DOHH2 (cell line): ENCODE data around the gene OR4K2.

ENCODE experiments used
- H3F3A ChIP-seq: fragments of 200-600 bp; sonication (generic), shearing (Covaris generic); 2 replicates; pipeline ENCODE4 v1.6.0; 2016; ENCODE audit warnings: antibody characterized with exemption, mild to moderate bottlenecking; ENCODE audit not compliant: control insufficient read depth, insufficient read depth
- H3K27ac ChIP-seq: fragments of 200-600 bp; sonication (generic); 2 replicates; pipeline ENCODE4 v1.5.1; 2014; ENCODE audit warnings: low read depth, mild to moderate bottlenecking, low read length, moderate library complexity
- H3K27me3 ChIP-seq: fragments of 200-600 bp; sonication (generic); 2 replicates; pipeline ENCODE4 v1.6.1; 2014; ENCODE audit warnings: mild to moderate bottlenecking, low read length, mixed read lengths; ENCODE audit not compliant: control insufficient read depth
- H3K36me3 ChIP-seq: fragments of 200-600 bp; sonication (generic); 2 replicates; pipeline ENCODE4 v1.6.1; 2014; ENCODE audit warnings: mild to moderate bottlenecking, low read length, moderate library complexity, mixed read lengths; ENCODE audit not compliant: control insufficient read depth
- H3K4me1 ChIP-seq: fragments of 200-600 bp; sonication (generic); 2 replicates; pipeline ENCODE4 v1.6.1; 2014; ENCODE audit warnings: mild to moderate bottlenecking, low read length, mixed read lengths; ENCODE audit not compliant: control insufficient read depth
- H3K4me2 ChIP-seq: fragments of 200-600 bp; sonication (generic); 2 replicates; pipeline ENCODE4 v1.6.0; 2014; ENCODE audit warnings: mild to moderate bottlenecking, low read length, moderate library complexity
- H3K4me3 ChIP-seq: fragments of 200-600 bp; sonication (generic); 2 replicates; pipeline ENCODE4 v1.5.1; 2014; ENCODE audit warnings: mild to moderate bottlenecking, low read length, mixed read lengths
- H3K79me2 ChIP-seq: fragments of 200-600 bp; sonication (generic); 2 replicates; pipeline ENCODE4 v1.6.1; 2014; ENCODE audit warnings: mild to moderate bottlenecking, low read length, mixed read lengths; ENCODE audit not compliant: control insufficient read depth
- H3K9me2 ChIP-seq: fragments of 200-600 bp; sonication (generic); replicated peaks from 2 replicates; pipeline ENCODE4 v1.6.1; 2014; ENCODE audit warnings: mild to moderate bottlenecking, low read length, mixed read lengths; ENCODE audit not compliant: control insufficient read depth
- H3K9me3 ChIP-seq: fragments of 200-600 bp; sonication (generic); 2 replicates; pipeline ENCODE4 v1.6.1; 2014; ENCODE audit warnings: antibody characterized with exemption, low read length, mixed read lengths; ENCODE audit not compliant: control insufficient read depth, insufficient read depth
- H4K20me1 ChIP-seq: fragments of 200-600 bp; sonication (generic); 2 replicates; pipeline ENCODE4 v1.6.0; 2014; ENCODE audit warnings: low read depth, mild to moderate bottlenecking, antibody characterized with exemption, low read length, moderate library complexity; ENCODE audit not compliant: control insufficient read depth, insufficient read depth
- CTCF ChIP-seq: fragments of 200-600 bp; sonication (generic); IDR thresholded peaks from one replicate; pipeline ENCODE4 v1.5.1; 2014; ENCODE audit warnings: antibody characterized with exemption, mild to moderate bottlenecking, low read depth, low read length; ENCODE audit not compliant: poor library complexity, severe bottlenecking
- EZH2phosphoT487 ChIP-seq: fragments of 200-600 bp; sonication (generic); IDR thresholded peaks from 2 replicates; pipeline ENCODE4 v1.6.1; 2017; ENCODE audit warnings: borderline replicate concordance, mild to moderate bottlenecking, antibody characterized with exemption, low read length, moderate library complexity, mixed read lengths

Gene OR4K2

DNA sequence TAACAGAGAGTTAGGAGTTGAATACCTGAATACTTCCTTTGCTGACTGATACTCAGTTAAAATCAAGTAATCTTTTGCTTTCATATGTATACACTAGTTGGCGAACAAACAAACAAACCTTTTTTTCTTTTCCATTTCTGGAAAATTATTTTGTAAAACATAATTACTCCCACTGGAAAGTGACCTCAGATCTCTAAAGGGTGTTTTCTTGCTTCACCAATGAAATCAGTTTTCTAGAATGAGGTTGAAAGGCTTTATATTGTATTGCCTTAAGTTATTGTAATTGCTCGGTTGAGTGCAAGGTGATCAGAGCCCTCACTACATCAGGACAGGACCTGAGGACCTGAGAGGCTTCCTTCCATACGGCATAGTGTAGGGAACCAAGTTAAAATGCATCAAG, 55.7 kb downstream of the OR4K2 start, which contains the start of gene OR4K1:
Gene OR4K1, plus strand, starts transcription at position 301 of the 400 bp plus-strand sequence. CDS start 4,750 bp downstream, outside the sequence.
- H3K4me1 ChIP-seq, result no peaks in the 10 kb centered on the region
- no peaks in the 10 kb centered on the region for H3K36me3 ChIP-seq
- H3K9me2 ChIP-seq, result no peaks in the 10 kb centered on the region
- no peaks in the 10 kb centered on the region for H3K27me3 ChIP-seq
- no peaks in the 10 kb centered on the region for H3K9me3 ChIP-seq
- no peaks in the 10 kb centered on the region for H3K79me2 ChIP-seq
- no peaks in the 10 kb centered on the region for H3F3A ChIP-seq
- H3K4me3 ChIP-seq, result no peak within 1 kb of the TSS
- no peak within 1 kb of the TSS for H3K4me2 ChIP-seq
- no peaks in the 10 kb centered on the region for H4K20me1 ChIP-seq
- no peak within 1 kb of the TSS for H3K27ac ChIP-seq
- TF ChIP-seq CTCF (no peak), EZH2phosphoT487 (no peak)
